RWPE1 (cell line): ENCODE results near the gene LARGE1.

Experiments used
- CTCF ChIA-PET: fragments of 350-600 bp; sonication (Branson Sonifier 250); formaldehyde crosslinking; extraction: SDS; loops from one replicate; lab custom pipeline; 2021; lab: Yijun Ruan, JAX
- POLR2A ChIA-PET: fragments of 400-600 bp; formaldehyde crosslinking; extraction: SDS; loops from one replicate; lab custom pipeline; 2020; ENCODE audit warnings: antibody characterized with exemption; ENCODE audit not compliant: low non-redundant PET; lab: Yijun Ruan, JAX
- DNase-seq: peaks from one replicate; pipeline ENCODE4 v3.0.0; 2012; ENCODE audit warnings: low spot score
- H3K27ac ChIP-seq: fragments of 450-650 bp; 2 replicates; pipeline ENCODE4 v1.5.1; 2017
- CTCF ChIP-seq: fragments of 450-650 bp; conservative IDR thresholded peaks from 2 replicates; pipeline ENCODE4 v1.5.1; 2017; ENCODE audit warnings: low read depth, mild to moderate bottlenecking

The LARGE1 gene

GRCh38 chr22:33397381-33397907 is 522.8 kb downstream of the LARGE1 start:
- no peak for DNase-seq
- POLR2A ChIA-PET, result no interaction called here
- CTCF ChIA-PET, result no interaction called here
- TF ChIP-seq CTCF, result no peak
- no peak overlapping the region for H3K27ac ChIP-seq

GRCh38 chr22:33393432-33393831 is 526.8 kb downstream of the LARGE1 start:
- no peak for DNase-seq
- no peak overlapping the region for H3K27ac ChIP-seq
- TF ChIP-seq CTCF, result no peak
- ChIA-PET CTCF (interaction anchor here (0.6 kb wide), 2 partner anchors 23 to 191 kb away, joined by 3 to 4 read pairs; no protein-coding TSS in a partner anchor), POLR2A (no interaction called here)

- no peak overlapping the region for H3K27ac ChIP-seq
- CTCF ChIA-PET, result no interaction called here
- no peak for TF ChIP-seq CTCF
- POLR2A ChIA-PET, result no interaction called here
- DNase-seq, result no peak
Measured at GRCh38 chr22:33391298-33391697, 529.0 kb downstream of the LARGE1 start.

- CTCF ChIA-PET, result no interaction called here
- no peak overlapping the region for H3K27ac ChIP-seq
- DNase-seq, result no peak
- POLR2A ChIA-PET, result no interaction called here
- no peak for TF ChIP-seq CTCF
Measured at GRCh38 chr22:33389936-33390335, 530.3 kb downstream of the LARGE1 start.

GRCh38 chr22:33386270-33386669 is 534.0 kb downstream of the LARGE1 start:
- H3K27ac ChIP-seq, result no peak overlapping the region
- ChIA-PET POLR2A (no interaction called here), CTCF (no interaction called here)
- DNase-seq, result no peak
- no peak for TF ChIP-seq CTCF

- H3K27ac ChIP-seq, result no peak overlapping the region
- DNase-seq, result no peak
- TF ChIP-seq CTCF, result no peak
- CTCF ChIA-PET, result no interaction called here
- POLR2A ChIA-PET, result no interaction called here
Measured at GRCh38 chr22:33385611-33386010, 534.7 kb downstream of the LARGE1 start.
